GM12892 (cell line): ENCODE results near the gene CLSTN2.

Source experiments
- POLR2A ChIP-seq: IDR thresholded peaks from 2 replicates; pipeline ENCODE4 v1.6.1; 2011; ENCODE audit warnings: low read depth, low read length, control low read depth
- POLR2AphosphoS5 ChIP-seq: IDR thresholded peaks from 2 replicates; pipeline ENCODE4 v1.6.1; 2011; ENCODE audit warnings: low read depth, low read length, control low read depth
- TAF1 ChIP-seq: IDR thresholded peaks from 2 replicates; pipeline ENCODE4 v1.6.1; 2011; ENCODE audit warnings: low read depth, mild to moderate bottlenecking, control low read depth, low read length, borderline replicate concordance

GRCh38 chr3:139978966-139979365 is 44.0 kb downstream of the CLSTN2 start:
- TF ChIP-seq POLR2A, result no peak
- no peak for TF ChIP-seq POLR2AphosphoS5
- no peak for TF ChIP-seq TAF1
